Small intestine (tissue), 7 donors: ENCODE measurements around the gene ARHGEF4. TPM values are rescaled to one million over a fixed set of nuclear protein-coding genes. Genes with fewer than 3 reads are reported as not detected.

Source experiments
- DNase-seq, 2 donors: peaks; one replicate each; pipeline versions ENCODE4 v3.0.0 to v3.0.0-alpha.2; 2013
- FAIRE-seq: peaks from 2 replicates; lab custom pipeline; 2012; peaks lifted over from hg19 to GRCh38; lab: Jason Lieb, UNC
- H3K27ac ChIP-seq, 3 donors: one replicate each; pipeline ENCODE4 v1.5.1; 2013; ENCODE audit warnings: low read length in 2 of 3, mild to moderate bottlenecking in 2 of 3, control low read depth in 1 of 3, inconsistent platforms in 1 of 3, low read depth in 1 of 3, moderate library complexity in 1 of 3
- H3K27me3 ChIP-seq, 3 donors: one replicate each; pipeline ENCODE4 v1.6.1; 2013; ENCODE audit warnings: low read length in 3 of 3, inconsistent platforms in 1 of 3; ENCODE audit not compliant: control insufficient read depth in 3 of 3, insufficient read depth in 3 of 3
- H3K36me3 ChIP-seq, 3 donors: one replicate each; pipeline ENCODE4 v1.6.1; 2013; ENCODE audit warnings: low read length in 3 of 3, inconsistent platforms in 1 of 3, low read depth in 1 of 3, mild to moderate bottlenecking in 1 of 3, moderate library complexity in 1 of 3; ENCODE audit not compliant: control insufficient read depth in 3 of 3, insufficient read depth in 2 of 3
- H3K4me1 ChIP-seq, 3 donors: one replicate each; pipeline ENCODE4 v1.6.1; 2013; ENCODE audit warnings: low read length in 2 of 3, inconsistent platforms in 1 of 3, low read depth in 1 of 3, mild to moderate bottlenecking in 1 of 3, moderate library complexity in 1 of 3; ENCODE audit not compliant: control insufficient read depth in 3 of 3, insufficient read depth in 2 of 3
- H3K4me3 ChIP-seq, 3 donors: one replicate each; pipeline ENCODE4 v1.5.1; 2013; ENCODE audit warnings: low read length in 3 of 3, control low read depth in 1 of 3, inconsistent platforms in 1 of 3, low read depth in 1 of 3, mild to moderate bottlenecking in 1 of 3, moderate library complexity in 1 of 3
- H3K9me3 ChIP-seq, 2 donors: one replicate each; pipeline ENCODE4 v1.6.1; 2013; ENCODE audit warnings: low read depth in 1 of 2, low read length in 1 of 2; ENCODE audit not compliant: control insufficient read depth in 2 of 2, insufficient read depth in 1 of 2
- WGBS, 3 donors: extraction: QIAGEN DNeasy Blood & Tissue Kit; methylation state at CpG; one replicate each; pipeline ENCODE4 v1.1.7; 2013; 5-methylcytosine and 5-hydroxymethylcytosine counted together
- polyA plus RNA-seq, 4 donors: library from polyadenylated mRNA; stranded (reverse) in 3 of 4; unstranded in 1 of 4; fragments of 200-250 nt in 3 of 4; fragments of 120-200 nt in 1 of 4; gene quantifications; one replicate each; pipeline versions ENCODE4 v1.2.1 to v1.2.3, GENCODE V29; 2013
- donor health status: healthy with polysubstance abuse.
- donor health status: control.
- donor health status: control.
- donor health status: Bipolar disorder and iron deficiency.
- donor health status: healthy.

ARHGEF4 gene
- polyA plus RNA-seq, 4 donors, result 0.22 to 2.8 (median 0.83) TPM; not detected in 1

- DNase-seq, result peak; percentile 27 to 30
- H3K27ac ChIP-seq, result peak overlapping the region; percentile 97 to 99 (median 97)
- peaks cover 0 to 7% (median 3%) of the 10 kb centered on the region in 3 donors for H3K4me1 ChIP-seq
Observed at GRCh38 chr2:131093696-131094462, 257.2 kb downstream of the ARHGEF4 start.

GRCh38 chr2:131094463-131095281 is 258.0 kb downstream of the ARHGEF4 start:
- peak; percentile 49 to 64 for DNase-seq
- Histone ChIP-seq H3K9me3 (no peaks in the 10 kb centered on the region), H3K27ac (peak overlapping the region in 2 of 3 donors; percentile 97 to 99), H3K27me3 (no peaks in the 10 kb centered on the region), H3K36me3 (peaks cover 0 to 15% (median 0%) of the 10 kb centered on the region in 3 donors), H3K4me3 (peak overlapping the region in 2 of 3 donors; percentile 19 to 97), H3K4me1 (peaks cover 0 to 7% (median 3%) of the 10 kb centered on the region in 3 donors)
- no peak for FAIRE-seq
- 22 to 59% (median 29%) methylated on average over 22 of the region's 22 CpGs for WGBS, 3 donors

More at GRCh38 chr2:131093696-131094462, 257.2 kb downstream of the ARHGEF4 start:
- no peak for FAIRE-seq
- H3K9me3 ChIP-seq, result no peaks in the 10 kb centered on the region
- peak overlapping the region; percentile 56 to 97 (median 86) for H3K4me3 ChIP-seq
- WGBS, 3 donors, result 2 to 7% (median 4%) methylated on average over 36 to 37 of the region's 37 CpGs
- peaks cover 0 to 21% (median 0%) of the 10 kb centered on the region in 3 donors for H3K36me3 ChIP-seq
- no peaks in the 10 kb centered on the region for H3K27me3 ChIP-seq

Other genes starting within 250 kb of the ARHGEF4 start
- 1 to 10 TPM in 2 of 4 donors, under 1 TPM in 1, not detected in 1; 0.18 to 3.1 (median 1.1) TPM for gene CFC1, start 237.3 kb upstream of the ARHGEF4 start, polyA plus RNA-seq
- gene POTEJ, start 225.5 kb upstream of the ARHGEF4 start, polyA plus RNA-seq, result under 1 TPM in 1 of 4 donors, not detected in 3; 0.10 TPM
- under 1 TPM in 2 of 4 donors, not detected in 2; 0.04 to 0.22 TPM for gene GPR148, start 107.8 kb upstream of the ARHGEF4 start, polyA plus RNA-seq
- under 1 TPM in 2 of 4 donors, not detected in 2; 0.45 to 0.99 TPM for gene AMER3, start 81.4 kb upstream of the ARHGEF4 start, polyA plus RNA-seq